ENCODE measurements around the gene PRICKLE4.

The PRICKLE4 gene

DNA sequence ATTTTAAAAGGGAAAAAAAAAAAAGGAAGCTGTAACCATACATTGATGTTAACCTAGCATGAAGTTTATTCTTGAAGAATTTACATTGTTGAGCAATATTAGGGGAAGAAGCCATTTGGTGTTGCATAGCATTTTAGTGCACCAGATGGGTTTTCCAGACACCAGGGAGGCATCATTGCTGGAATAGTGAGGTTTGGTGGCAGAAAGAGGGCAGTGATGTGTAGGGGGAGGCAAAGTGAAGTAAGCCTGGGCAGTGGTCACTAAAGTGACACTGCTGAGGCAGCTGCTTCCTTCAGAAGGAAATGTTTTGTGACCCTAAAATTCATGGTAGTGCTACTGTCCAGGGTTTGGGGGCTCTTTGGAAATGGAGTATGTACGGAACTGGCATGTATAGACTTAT is 9.5 kb downstream of the PRICKLE4 start:
- TF ChIP-seq PPARA (CRISPR knock-in tag; IDR thresholded peaks at IDR 0.05; ENCODE audit: borderline replicate concordance) (no peak), ARNTL (CRISPR knock-in tag; IDR thresholded peaks at IDR 0.05; ENCODE audit: borderline replicate concordance, low read depth) (no peak), ZFP3 (CRISPR knock-in tag; IDR thresholded peaks at IDR 0.05) (no peak), CREB5 (CRISPR knock-in tag; IDR thresholded peaks at IDR 0.05; ENCODE audit: low read depth) (no peak), PATZ1 (CRISPR knock-in tag; IDR thresholded peaks at IDR 0.05; ENCODE audit: borderline replicate concordance) (no peak), ZNF70 (CRISPR knock-in tag; IDR thresholded peaks at IDR 0.05) (no peak), ZC3H10 (CRISPR knock-in tag; IDR thresholded peaks at IDR 0.05) (no peak), ISL1 (CRISPR knock-in tag; IDR thresholded peaks at IDR 0.05) (no peak), OSR1 (CRISPR knock-in tag; IDR thresholded peaks at IDR 0.05) (no peak), ZNF8 (CRISPR knock-in tag; IDR thresholded peaks at IDR 0.05) (no peak), GLIS3 (CRISPR knock-in tag; IDR thresholded peaks at IDR 0.05) (no peak), CSRNP3 (CRISPR knock-in tag; IDR thresholded peaks at IDR 0.05) (no peak), ZNF565 (CRISPR knock-in tag; conservative IDR thresholded peaks at IDR 0.05; ENCODE audit: low read depth) (no peak)
- no peak for ATAC-seq

GRCh38 chr6:41791305-41791704 is 10.7 kb downstream of the PRICKLE4 start:
- no peak for TF ChIP-seq PATZ1 (CRISPR knock-in tag; IDR thresholded peaks at IDR 0.05; ENCODE audit: borderline replicate concordance)
- TF ChIP-seq, protein P1, sequence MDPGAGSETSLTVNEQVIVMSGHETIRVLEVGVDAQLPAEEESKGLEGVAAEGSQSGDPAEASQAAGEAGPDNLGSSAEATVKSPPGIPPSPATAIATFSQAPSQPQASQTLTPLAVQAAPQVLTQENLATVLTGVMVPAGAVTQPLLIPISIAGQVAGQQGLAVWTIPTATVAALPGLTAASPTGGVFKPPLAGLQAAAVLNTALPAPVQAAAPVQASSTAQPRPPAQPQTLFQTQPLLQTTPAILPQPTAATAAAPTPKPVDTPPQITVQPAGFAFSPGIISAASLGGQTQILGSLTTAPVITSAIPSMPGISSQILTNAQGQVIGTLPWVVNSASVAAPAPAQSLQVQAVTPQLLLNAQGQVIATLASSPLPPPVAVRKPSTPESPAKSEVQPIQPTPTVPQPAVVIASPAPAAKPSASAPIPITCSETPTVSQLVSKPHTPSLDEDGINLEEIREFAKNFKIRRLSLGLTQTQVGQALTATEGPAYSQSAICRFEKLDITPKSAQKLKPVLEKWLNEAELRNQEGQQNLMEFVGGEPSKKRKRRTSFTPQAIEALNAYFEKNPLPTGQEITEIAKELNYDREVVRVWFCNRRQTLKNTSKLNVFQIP (CRISPR knock-in tag; IDR thresholded peaks at IDR 0.05; ENCODE audit: borderline replicate concordance, low read depth), result no peak
- no peak for TF ChIP-seq OSR1 (CRISPR knock-in tag; IDR thresholded peaks at IDR 0.05)
- no peak for TF ChIP-seq GLIS3 (CRISPR knock-in tag; IDR thresholded peaks at IDR 0.05)
- TF ChIP-seq SNAI2 (CRISPR knock-in tag; IDR thresholded peaks at IDR 0.05), result no peak
- no peak for TF ChIP-seq CSRNP3 (CRISPR knock-in tag; IDR thresholded peaks at IDR 0.05)
- no peak for ATAC-seq

- ATAC-seq, result no peak
- TF ChIP-seq ESRRG (CRISPR knock-in tag; IDR thresholded peaks at IDR 0.05) (no peak), TSHZ2 (CRISPR knock-in tag; IDR thresholded peaks at IDR 0.05) (no peak), ISL1 (CRISPR knock-in tag; IDR thresholded peaks at IDR 0.05) (no peak), CSRNP3 (CRISPR knock-in tag; IDR thresholded peaks at IDR 0.05) (no peak), ZNF8 (CRISPR knock-in tag; IDR thresholded peaks at IDR 0.05) (no peak), ARNTL (CRISPR knock-in tag; IDR thresholded peaks at IDR 0.05; ENCODE audit: borderline replicate concordance, low read depth) (no peak), RARB (CRISPR knock-in tag; IDR thresholded peaks at IDR 0.05) (no peak), TOX (CRISPR knock-in tag; IDR thresholded peaks at IDR 0.05; ENCODE audit: borderline replicate concordance) (no peak), ZFP30 (CRISPR knock-in tag; IDR thresholded peaks at IDR 0.05) (no peak), CSDC2 (CRISPR knock-in tag; IDR thresholded peaks at IDR 0.05) (no peak), TCF4 (CRISPR knock-in tag; IDR thresholded peaks at IDR 0.05; ENCODE audit: borderline replicate concordance) (no peak), OSR1 (CRISPR knock-in tag; IDR thresholded peaks at IDR 0.05) (no peak)
- TF ChIP-seq, protein P1 (CRISPR knock-in tag; IDR thresholded peaks at IDR 0.05; ENCODE audit: borderline replicate concordance, low read depth), result no peak
These were observed 11.4 kb downstream of the PRICKLE4 start for GRCh38 chr6:41791984-41792383.
